ENCODE data around the gene SNX18.

SNX18 gene

GRCh38 chr5:54579591-54580295, 62.2 kb downstream of the SNX18 start:
- DNase-seq: no peak

DNA sequence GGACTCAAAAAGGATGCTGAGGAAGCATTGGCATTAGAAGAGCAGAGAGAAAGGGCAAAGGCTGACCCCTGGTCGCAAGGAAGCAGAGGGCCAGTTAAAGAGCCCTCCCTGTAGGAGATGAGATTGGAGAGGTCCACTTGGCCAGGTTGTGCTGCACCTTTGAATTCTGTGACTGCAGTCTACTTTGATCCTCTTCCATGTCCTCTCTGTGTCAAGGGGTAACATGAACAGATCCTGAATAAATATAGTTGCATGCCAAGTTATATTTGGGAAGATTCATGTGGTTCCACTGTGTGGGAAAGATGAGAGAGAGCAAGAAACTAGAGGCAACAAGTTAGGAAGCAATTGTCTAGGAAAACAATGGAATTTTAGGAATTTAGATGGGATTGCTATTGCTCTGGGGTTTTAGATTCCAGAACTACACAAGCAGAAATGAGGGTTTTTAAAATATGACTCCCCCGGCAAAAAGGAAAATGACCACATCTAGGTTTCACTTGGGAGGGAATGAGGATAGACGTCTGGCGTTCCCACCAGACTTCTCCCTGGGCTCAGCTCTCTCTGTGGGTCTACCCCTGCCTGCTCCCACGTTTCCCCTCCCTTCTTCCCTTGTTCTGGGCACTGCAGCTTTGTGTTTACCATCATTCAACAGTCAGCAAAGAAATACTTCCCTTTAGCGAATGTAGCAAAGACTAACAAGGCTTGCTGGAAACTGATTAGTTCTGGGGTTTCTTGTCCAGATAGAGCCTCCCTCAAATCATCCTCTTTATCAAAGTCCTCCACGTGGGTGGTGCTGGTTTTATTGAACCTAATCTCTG, 63.6 kb downstream of the SNX18 start:
- no peak for DNase-seq

DNA sequence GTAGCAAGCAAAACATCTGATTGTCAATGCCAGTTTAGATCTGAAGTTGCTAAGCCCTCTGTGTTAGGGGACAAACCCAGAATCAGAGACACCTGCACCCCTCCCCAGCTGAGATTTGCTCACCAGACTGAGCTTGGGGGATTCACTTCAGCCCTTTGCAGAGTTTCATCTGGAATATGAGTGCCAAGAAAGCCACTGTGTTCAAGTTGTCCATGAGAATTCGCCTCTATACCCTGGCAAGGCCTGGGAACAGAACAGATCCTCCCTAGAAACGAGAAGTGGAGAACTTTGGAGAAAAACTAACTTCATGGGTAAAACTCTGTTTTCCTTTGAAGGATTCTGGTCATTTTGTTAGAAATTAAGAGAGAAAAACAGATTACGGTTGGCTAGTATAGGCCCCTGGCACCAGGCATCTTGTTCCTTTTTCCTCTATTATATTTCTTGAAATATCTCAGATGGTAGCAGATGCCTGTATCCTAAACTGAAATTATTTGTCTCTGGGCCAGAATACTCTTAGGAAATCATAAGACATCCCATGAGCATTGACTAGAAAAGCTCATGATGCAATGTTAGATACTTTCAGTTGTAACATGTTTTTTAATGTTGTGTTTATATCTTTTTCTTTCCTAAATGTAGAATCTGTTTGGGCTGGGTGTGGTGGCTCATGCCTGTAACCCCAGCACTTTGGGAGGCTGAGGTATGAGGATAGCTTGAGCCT, 64.4 kb downstream of the SNX18 start:
- DNase-seq: no peak

DNA sequence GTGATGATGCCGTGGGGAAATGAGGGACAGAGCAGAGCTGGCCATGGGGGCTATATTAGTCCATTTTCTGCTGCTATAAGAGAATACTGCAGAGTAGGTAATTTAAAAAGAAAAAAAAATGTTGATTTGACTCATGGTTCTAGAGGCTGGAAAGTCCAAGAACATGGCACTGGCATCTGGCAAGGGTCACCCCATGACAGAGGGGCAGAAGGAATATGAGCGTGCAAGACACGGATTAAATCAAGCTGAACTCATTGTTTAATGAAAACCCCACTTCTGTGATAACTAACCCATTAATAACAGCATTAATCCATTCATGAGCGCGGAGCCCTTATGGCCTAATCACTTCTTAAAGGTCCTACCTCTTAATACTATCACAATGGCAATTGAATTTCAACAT, 68.8 kb downstream of the SNX18 start:
- DNase-seq: no peak

DNA sequence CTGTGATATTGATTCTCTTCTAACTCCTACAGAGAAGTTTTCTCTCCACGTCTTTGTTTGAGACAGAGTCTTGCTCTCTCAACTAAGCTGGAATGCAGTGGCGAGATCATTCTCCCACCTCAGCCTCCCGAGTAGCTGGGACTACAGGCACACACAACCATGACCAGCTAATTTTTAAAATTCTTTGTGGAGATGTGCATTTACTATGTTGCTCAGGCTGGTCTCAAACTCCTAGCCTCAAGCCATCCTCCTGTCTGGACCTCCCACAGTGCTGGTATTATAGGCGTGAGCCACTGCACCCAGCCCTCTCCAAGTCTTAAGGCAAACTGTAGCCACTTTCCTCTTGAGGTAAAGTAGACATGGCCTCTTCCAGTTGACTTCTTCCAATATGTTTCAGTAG, 72.2 kb downstream of the SNX18 start:
- DNase-seq: no peak

GRCh38 chr5:54590824-54591223, 73.3 kb downstream of the SNX18 start:
- no peak for DNase-seq

- no peak for DNase-seq
Measured at GRCh38 chr5:54593779-54594178, 76.2 kb downstream of the SNX18 start.

- no peak for DNase-seq
Measured at GRCh38 chr5:54594181-54594580, 76.6 kb downstream of the SNX18 start.

- DNase-seq: no peak
Measured at GRCh38 chr5:54595721-54596120, 78.2 kb downstream of the SNX18 start.
